H54 (cell line): ENCODE data around the gene ZNRF1.

Experiments
- DNase-seq: peaks from one replicate; pipeline ENCODE4 v3.0.0; 2011; ENCODE audit warnings: low spot score, mixed read lengths; ENCODE audit not compliant: insufficient read length
- FAIRE-seq: peaks from 3 replicates; lab custom pipeline; 2011; peaks lifted over from hg19 to GRCh38; lab: Jason Lieb, UNC
- POLR2A ChIP-seq: IDR thresholded peaks from 2 replicates; pipeline ENCODE4 v1.6.1; 2011; ENCODE audit warnings: low read depth, mild to moderate bottlenecking, low read length

Gene ZNRF1

DNA sequence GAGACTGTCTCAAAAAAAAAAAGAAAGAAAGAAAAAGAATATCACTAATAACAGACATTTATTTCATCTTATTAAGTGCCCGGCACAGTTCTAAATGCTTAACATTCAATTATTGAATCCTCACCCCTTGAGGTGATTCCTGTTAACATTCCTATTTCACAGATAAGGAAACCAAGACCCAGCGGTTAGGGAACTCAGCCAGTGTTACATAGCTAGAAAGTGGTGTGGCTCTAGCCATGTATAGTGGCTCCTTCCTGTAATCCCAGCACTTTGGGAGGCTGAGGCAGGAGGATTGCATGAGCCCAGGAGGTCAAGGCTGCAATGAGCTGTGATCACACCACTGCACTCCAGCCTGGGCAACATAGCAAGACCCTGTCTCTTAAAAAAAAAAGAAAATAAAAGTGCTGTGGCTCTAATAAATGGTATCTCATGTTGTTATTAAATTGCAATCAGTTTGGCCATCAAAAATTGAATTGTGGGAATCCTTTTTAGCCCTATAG lies 28.1 kb downstream of the ZNRF1 start:
- DNase-seq, result no peak
- FAIRE-seq, result no peak
- TF ChIP-seq POLR2A, result no peak

GRCh38 chr16:75027520-75028300 lies 28.9 kb downstream of the ZNRF1 start:
- no peak for DNase-seq
- TF ChIP-seq POLR2A, result no peak
- no peak for FAIRE-seq

GRCh38 chr16:75028544-75029135 lies 29.8 kb downstream of the ZNRF1 start:
- no peak for TF ChIP-seq POLR2A
- DNase-seq (no peak), FAIRE-seq (no peak)

- no peak for TF ChIP-seq POLR2A
- no peak for DNase-seq
- peak; percentile 20 for FAIRE-seq
Measured at GRCh38 chr16:75029854-75030253, 31.0 kb downstream of the ZNRF1 start.

DNA sequence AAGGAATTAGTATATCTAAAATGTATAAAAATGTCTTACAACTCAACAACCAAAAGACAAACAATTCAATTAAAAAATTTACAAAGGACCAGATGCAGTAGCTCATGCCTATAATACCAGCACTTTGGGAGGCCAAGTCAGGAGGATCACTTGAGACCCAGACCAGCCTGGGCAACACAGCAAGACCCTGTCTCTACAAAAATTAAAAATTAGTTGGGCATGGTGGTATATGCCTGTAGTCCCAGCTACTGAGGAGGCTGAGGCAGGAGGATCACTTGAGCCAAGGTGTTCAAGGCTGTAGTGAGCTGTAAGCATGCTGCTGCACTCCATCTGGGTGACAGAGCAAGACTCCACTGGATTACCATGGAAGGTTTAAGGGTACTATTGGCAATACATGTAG lies 33.8 kb downstream of the ZNRF1 start:
- TF ChIP-seq POLR2A, result no peak
- FAIRE-seq (no peak), DNase-seq (no peak)

DNA sequence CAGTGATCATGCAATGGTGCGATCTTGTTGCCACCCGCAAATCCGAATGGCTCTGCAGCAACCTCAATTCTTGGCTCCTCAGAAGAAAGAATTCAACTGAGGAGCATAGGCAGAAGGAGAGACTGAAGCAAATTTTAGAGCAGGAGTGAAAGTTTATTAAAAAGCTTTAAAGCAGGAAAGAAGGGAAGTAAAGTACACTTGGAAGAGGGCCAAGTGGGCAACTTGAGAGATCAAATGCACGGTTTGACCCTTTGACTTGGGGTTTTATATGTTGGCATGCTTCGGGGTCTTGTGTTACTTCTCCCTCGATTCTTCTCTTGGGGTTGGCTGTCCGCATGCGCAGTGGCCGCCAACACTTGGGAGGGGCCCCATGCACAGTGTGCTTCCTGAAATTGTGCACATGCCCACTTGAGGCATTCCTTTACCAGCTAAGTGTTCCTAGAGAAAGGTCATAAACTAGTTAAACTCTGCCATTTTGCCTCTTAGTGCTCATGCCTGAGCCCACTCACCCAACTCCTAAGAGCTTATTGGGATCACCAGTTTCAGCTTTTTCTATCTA lies 36.7 kb downstream of the ZNRF1 start:
- DNase-seq (no peak), FAIRE-seq (no peak)
- no peak for TF ChIP-seq POLR2A

- FAIRE-seq, result no peak
- TF ChIP-seq POLR2A, result no peak
- DNase-seq, result no peak
Measured at GRCh38 chr16:75038036-75038858, 39.4 kb downstream of the ZNRF1 start.

GRCh38 chr16:75039941-75040340 lies 41.1 kb downstream of the ZNRF1 start:
- FAIRE-seq (no peak), DNase-seq (no peak)
- TF ChIP-seq POLR2A, result no peak

GRCh38 chr16:75042426-75043174 lies 43.8 kb downstream of the ZNRF1 start:
- FAIRE-seq, result no peak
- TF ChIP-seq POLR2A, result no peak
- no peak for DNase-seq

GRCh38 chr16:75043175-75043895 lies 44.5 kb downstream of the ZNRF1 start:
- DNase-seq, result no peak
- FAIRE-seq, result no peak
- TF ChIP-seq POLR2A, result no peak

DNA sequence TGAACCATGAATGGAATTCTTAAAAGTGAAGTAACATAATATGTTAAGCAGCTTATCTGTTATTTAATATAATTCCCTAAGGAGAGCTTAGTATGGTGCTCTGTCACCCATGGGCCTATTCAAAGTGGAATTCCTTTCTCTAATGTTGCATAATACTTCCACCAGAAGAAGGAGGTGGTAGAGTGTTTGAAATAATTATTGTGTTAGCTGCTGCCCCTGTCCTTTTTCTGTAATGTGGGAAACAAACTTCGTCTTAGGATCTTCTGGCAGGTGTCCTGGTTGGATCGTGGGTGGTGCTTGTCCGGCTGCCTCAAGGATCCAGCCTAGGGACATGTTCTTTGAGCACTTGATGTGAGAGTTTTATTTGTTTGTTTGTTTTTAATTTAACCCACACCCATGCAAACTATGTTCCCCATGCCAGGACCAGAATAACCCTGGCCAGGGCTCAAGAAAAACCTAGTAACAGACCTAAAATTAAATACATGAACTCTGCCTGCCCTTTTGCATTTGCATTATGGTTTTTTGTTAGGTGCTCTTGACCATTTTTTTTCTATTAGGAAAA lies 46.1 kb downstream of the ZNRF1 start:
- FAIRE-seq (no peak), DNase-seq (no peak)
- no peak for TF ChIP-seq POLR2A

DNA sequence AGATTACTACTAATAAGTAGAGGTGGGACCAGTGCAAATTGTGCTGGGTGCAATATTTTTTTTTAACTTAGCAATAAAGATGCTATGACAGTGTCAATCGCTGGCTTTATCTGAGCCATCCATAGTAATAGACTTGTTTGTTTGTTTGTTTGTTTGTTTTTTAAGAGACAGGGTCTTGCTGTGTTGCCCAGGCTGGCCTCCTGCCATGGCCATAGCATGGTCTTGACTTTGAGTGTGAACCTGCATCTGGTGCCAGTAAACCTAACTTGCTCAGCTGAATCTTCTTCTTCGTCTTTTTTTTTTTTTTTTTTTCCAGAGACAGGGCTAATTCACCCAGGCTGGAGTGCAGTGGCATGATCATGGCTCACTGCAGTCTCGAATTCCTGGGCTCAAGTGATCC lies 46.6 kb downstream of the ZNRF1 start:
- no peak for TF ChIP-seq POLR2A
- FAIRE-seq (no peak), DNase-seq (no peak)
